Measurements from ENCODE around the gene WDR59.

- no peak for TF ChIP-seq POLR2A (IDR thresholded peaks at IDR 0.05)
- TF ChIP-seq, protein P1, sequence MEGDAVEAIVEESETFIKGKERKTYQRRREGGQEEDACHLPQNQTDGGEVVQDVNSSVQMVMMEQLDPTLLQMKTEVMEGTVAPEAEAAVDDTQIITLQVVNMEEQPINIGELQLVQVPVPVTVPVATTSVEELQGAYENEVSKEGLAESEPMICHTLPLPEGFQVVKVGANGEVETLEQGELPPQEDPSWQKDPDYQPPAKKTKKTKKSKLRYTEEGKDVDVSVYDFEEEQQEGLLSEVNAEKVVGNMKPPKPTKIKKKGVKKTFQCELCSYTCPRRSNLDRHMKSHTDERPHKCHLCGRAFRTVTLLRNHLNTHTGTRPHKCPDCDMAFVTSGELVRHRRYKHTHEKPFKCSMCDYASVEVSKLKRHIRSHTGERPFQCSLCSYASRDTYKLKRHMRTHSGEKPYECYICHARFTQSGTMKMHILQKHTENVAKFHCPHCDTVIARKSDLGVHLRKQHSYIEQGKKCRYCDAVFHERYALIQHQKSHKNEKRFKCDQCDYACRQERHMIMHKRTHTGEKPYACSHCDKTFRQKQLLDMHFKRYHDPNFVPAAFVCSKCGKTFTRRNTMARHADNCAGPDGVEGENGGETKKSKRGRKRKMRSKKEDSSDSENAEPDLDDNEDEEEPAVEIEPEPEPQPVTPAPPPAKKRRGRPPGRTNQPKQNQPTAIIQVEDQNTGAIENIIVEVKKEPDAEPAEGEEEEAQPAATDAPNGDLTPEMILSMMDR (IDR thresholded peaks at IDR 0.05), result no peak
These were observed 117.6 kb downstream of the WDR59 start for GRCh38 chr16:74867281-74867849.

Measured in heart left ventricle (tissue), 13 donors.